Measurements from ENCODE around the gene GALNT7. TPM values are rescaled to one million over a fixed set of nuclear protein-coding genes. Genes with fewer than 3 reads are reported as not detected.
A peak's percentile ranks its signal among the peaks of the same experiment; 100 is the strongest.

GALNT7 gene
- total RNA-seq, 1 donor from 2014 or later = 26.0 TPM

DNA sequence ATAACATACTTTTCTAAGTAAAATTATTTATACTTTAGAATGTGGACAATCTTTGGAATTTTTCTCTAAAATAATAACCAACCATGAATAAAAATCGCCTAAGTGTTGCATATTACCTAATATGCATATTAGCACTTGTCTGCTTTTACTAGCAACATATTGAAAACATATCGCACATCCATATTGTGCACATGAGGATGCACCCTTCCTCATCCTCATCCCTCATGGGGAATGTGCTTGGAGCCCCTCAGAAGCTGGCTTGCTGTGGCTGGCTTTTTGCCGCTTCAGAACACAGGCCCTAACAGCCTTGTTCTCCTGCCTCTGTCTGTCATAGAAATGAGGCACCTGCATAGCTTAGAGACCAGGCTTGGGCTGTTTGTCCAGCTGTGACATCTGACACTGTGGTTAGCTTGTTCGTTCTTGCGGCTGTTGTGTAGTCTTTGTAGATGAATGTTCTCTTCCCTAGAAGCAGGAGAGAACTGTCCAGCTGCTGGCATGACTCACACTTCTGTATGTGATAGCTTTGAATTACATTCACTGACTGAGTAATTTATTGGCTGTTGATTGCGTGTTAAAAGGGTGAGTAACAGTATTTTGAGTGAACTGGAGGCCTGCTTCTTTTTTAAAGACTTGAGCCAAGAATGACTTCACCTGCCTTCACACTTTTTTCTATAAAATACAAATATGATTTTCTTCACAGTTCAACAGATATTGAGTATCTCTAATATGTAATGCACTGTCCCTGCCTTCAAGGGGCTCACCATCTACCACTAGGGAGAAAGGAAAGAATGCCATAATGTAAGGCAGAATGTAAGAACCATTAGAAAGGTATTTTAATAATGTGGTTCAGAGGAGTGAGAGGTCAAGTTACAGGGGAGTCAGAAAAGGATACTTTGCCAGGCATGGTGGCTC is 83.7 kb downstream of the GALNT7 start:
- no peaks in the 10 kb centered on the region for H3K27me3 Mint-ChIP-seq (ENCODE audit: low read depth)
- H3K9me3 Mint-ChIP-seq (ENCODE audit: low read depth) = peaks cover 8% of the 10 kb centered on the region
- DNase-seq (ENCODE audit: low spot score) = no peak
- peaks cover 3% of the 10 kb centered on the region for H3K36me3 Mint-ChIP-seq (ENCODE audit: low read depth)
- H3K4me3 Mint-ChIP-seq (ENCODE audit: unreplicated experiment) = no peak overlapping the region
- H3K4me1 Mint-ChIP-seq (ENCODE audit: low read depth) = peaks cover 27% of the 10 kb centered on the region
- peak overlapping the region; percentile 89 for H3K27ac Mint-ChIP-seq (ENCODE audit: unreplicated experiment)
- TF ChIP-seq, protein P1, sequence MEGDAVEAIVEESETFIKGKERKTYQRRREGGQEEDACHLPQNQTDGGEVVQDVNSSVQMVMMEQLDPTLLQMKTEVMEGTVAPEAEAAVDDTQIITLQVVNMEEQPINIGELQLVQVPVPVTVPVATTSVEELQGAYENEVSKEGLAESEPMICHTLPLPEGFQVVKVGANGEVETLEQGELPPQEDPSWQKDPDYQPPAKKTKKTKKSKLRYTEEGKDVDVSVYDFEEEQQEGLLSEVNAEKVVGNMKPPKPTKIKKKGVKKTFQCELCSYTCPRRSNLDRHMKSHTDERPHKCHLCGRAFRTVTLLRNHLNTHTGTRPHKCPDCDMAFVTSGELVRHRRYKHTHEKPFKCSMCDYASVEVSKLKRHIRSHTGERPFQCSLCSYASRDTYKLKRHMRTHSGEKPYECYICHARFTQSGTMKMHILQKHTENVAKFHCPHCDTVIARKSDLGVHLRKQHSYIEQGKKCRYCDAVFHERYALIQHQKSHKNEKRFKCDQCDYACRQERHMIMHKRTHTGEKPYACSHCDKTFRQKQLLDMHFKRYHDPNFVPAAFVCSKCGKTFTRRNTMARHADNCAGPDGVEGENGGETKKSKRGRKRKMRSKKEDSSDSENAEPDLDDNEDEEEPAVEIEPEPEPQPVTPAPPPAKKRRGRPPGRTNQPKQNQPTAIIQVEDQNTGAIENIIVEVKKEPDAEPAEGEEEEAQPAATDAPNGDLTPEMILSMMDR (IDR thresholded peaks at IDR 0.05) = no peak

DNA sequence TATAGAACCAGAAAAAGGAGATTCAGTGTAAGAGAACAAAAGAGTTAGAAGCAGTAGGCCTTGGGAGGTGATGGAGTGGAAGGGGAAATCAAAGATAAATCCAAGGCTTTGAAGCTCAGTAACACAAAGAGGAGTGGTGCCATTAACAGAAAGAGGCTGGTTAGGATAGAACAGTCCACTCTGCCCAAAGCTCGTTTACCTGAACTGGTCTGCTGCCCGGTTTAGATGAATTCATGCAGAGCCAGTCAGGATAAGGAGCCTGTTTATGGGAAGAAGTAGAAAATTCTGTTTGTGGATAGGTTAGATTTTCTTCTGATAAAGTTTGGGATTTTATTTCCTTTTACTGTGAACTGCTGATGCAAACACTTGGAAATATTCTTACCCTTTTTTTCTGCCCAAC is 85.0 kb downstream of the GALNT7 start:
- H3K4me1 Mint-ChIP-seq (ENCODE audit: low read depth) = peaks cover 27% of the 10 kb centered on the region
- H3K36me3 Mint-ChIP-seq (ENCODE audit: low read depth) = peaks cover 3% of the 10 kb centered on the region
- H3K9me3 Mint-ChIP-seq (ENCODE audit: low read depth) = peaks cover 8% of the 10 kb centered on the region
- no peak for DNase-seq (ENCODE audit: low spot score)
- no peaks in the 10 kb centered on the region for H3K27me3 Mint-ChIP-seq (ENCODE audit: low read depth)
- TF ChIP-seq, protein P1 (IDR thresholded peaks at IDR 0.05) = no peak
- H3K4me3 Mint-ChIP-seq (ENCODE audit: unreplicated experiment) = no peak overlapping the region
- H3K27ac Mint-ChIP-seq (ENCODE audit: unreplicated experiment) = peak overlapping the region; percentile 75

- no peak for DNase-seq (ENCODE audit: low spot score)
These were observed 86.0 kb downstream of the GALNT7 start for GRCh38 chr4:173254646-173255045.

GRCh38 chr4:173256825-173257224 is 88.2 kb downstream of the GALNT7 start:
- Mint-ChIP-seq H3K36me3 (ENCODE audit: low read depth) (peaks cover 3% of the 10 kb centered on the region), H3K27me3 (ENCODE audit: low read depth) (no peaks in the 10 kb centered on the region), H3K4me3 (ENCODE audit: unreplicated experiment) (no peak overlapping the region), H3K9me3 (ENCODE audit: low read depth) (peaks cover 8% of the 10 kb centered on the region), H3K27ac (ENCODE audit: unreplicated experiment) (no peak overlapping the region), H3K4me1 (ENCODE audit: low read depth) (peaks cover 16% of the 10 kb centered on the region)
- DNase-seq (ENCODE audit: low spot score) = no peak
- TF ChIP-seq, protein P1 (IDR thresholded peaks at IDR 0.05) = no peak

More at GRCh38 chr4:173254646-173255045, 86.0 kb downstream of the GALNT7 start:
- peaks cover 8% of the 10 kb centered on the region for H3K9me3 Mint-ChIP-seq (ENCODE audit: low read depth)
- no peak overlapping the region for H3K27ac Mint-ChIP-seq (ENCODE audit: unreplicated experiment)
- peaks cover 3% of the 10 kb centered on the region for H3K36me3 Mint-ChIP-seq (ENCODE audit: low read depth)
- H3K4me3 Mint-ChIP-seq (ENCODE audit: unreplicated experiment) = no peak overlapping the region
- peaks cover 25% of the 10 kb centered on the region for H3K4me1 Mint-ChIP-seq (ENCODE audit: low read depth)
- TF ChIP-seq, protein P1 (IDR thresholded peaks at IDR 0.05) = no peak
- no peaks in the 10 kb centered on the region for H3K27me3 Mint-ChIP-seq (ENCODE audit: low read depth)

GRCh38 chr4:173257732-173258717 is 89.4 kb downstream of the GALNT7 start:
- Mint-ChIP-seq H3K27me3 (ENCODE audit: low read depth) (no peaks in the 10 kb centered on the region), H3K4me3 (ENCODE audit: unreplicated experiment) (no peak overlapping the region), H3K9me3 (ENCODE audit: low read depth) (peaks cover 4% of the 10 kb centered on the region), H3K36me3 (ENCODE audit: low read depth) (no peaks in the 10 kb centered on the region), H3K27ac (ENCODE audit: unreplicated experiment) (no peak overlapping the region), H3K4me1 (ENCODE audit: low read depth) (peaks cover 5% of the 10 kb centered on the region)
- TF ChIP-seq, protein P1 (IDR thresholded peaks at IDR 0.05) = peak; percentile 97
- no peak for DNase-seq (ENCODE audit: low spot score)
